ENCODE results near the gene CLEC18B.

Gene CLEC18B

GRCh38 chr16:74460542-74460941, 39.3 kb upstream of the CLEC18B start:
- Histone ChIP-seq H4K20me1 (peaks cover 6% of the 10 kb centered on the region; the same call in 1 of the 2 replicates), H3K9ac (no peak overlapping the region), H3K4me2 (no peak overlapping the region), H3K9me3 (no peaks in the 10 kb centered on the region), H3K27ac (no peak overlapping the region), H3K4me3 (no peak overlapping the region), H3K4me1 (peaks cover 60% of the 10 kb centered on the region), H3K27me3 (no peaks in the 10 kb centered on the region), H3K36me3 (peaks cover 100% of the 10 kb centered on the region)
- no peak for TF ChIP-seq Cebpa-rat (IDR thresholded peaks at IDR 0.05)

- H3K4me1 ChIP-seq: peaks cover 69% of the 10 kb centered on the region
- H3K4me3 ChIP-seq: no peak overlapping the region
- peaks cover 79% of the 10 kb centered on the region for H3K36me3 ChIP-seq
These were observed 35.0 kb upstream of the CLEC18B start for GRCh38 chr16:74456290-74456625.

GRCh38 chr16:74455619-74456289, 34.5 kb upstream of the CLEC18B start:
- no peaks in the 10 kb centered on the region for H3K9me3 ChIP-seq
- peaks cover 79% of the 10 kb centered on the region for H3K36me3 ChIP-seq
- peaks cover 71% of the 10 kb centered on the region for H3K4me1 ChIP-seq
- H3K4me3 ChIP-seq: no peak overlapping the region
- no peak overlapping the region for H3K9ac ChIP-seq
- no peak overlapping the region; the same call in 1 of the 2 replicates for H3K27ac ChIP-seq
- no peak overlapping the region for H3K4me2 ChIP-seq
- H3K27me3 ChIP-seq: no peaks in the 10 kb centered on the region
- H4K20me1 ChIP-seq: peaks cover 29% of the 10 kb centered on the region
- TF ChIP-seq Cebpa-rat (IDR thresholded peaks at IDR 0.05): no peak

More at GRCh38 chr16:74456290-74456625, 35.0 kb upstream of the CLEC18B start:
- no peak for TF ChIP-seq Cebpa-rat (IDR thresholded peaks at IDR 0.05)
- no peaks in the 10 kb centered on the region for H3K9me3 ChIP-seq
- no peaks in the 10 kb centered on the region for H3K27me3 ChIP-seq
- no peak overlapping the region for H3K27ac ChIP-seq
- H3K9ac ChIP-seq: no peak overlapping the region
- no peak overlapping the region for H3K4me2 ChIP-seq
- H4K20me1 ChIP-seq: peaks cover 24% of the 10 kb centered on the region

- Histone ChIP-seq H3K27me3 (no peaks in the 10 kb centered on the region), H3K4me3 (no peak overlapping the region), H3K9me3 (no peaks in the 10 kb centered on the region), H3K27ac (no peak overlapping the region; the same call in 1 of the 2 replicates), H3K9ac (no peak overlapping the region), H4K20me1 (peaks cover 29% of the 10 kb centered on the region), H3K4me1 (peaks cover 72% of the 10 kb centered on the region), H3K4me2 (no peak overlapping the region), H3K36me3 (peaks cover 79% of the 10 kb centered on the region)
- no peak for TF ChIP-seq Cebpa-rat (IDR thresholded peaks at IDR 0.05)
These were observed 33.9 kb upstream of the CLEC18B start for GRCh38 chr16:74455213-74455612.

GRCh38 chr16:74451951-74452758, 30.9 kb upstream of the CLEC18B start:
- Histone ChIP-seq H3K4me2 (peak overlapping the region; percentile 82), H3K27ac (peak overlapping the region; percentile 70), H3K36me3 (peaks cover 77% of the 10 kb centered on the region), H3K4me1 (peaks cover 77% of the 10 kb centered on the region), H4K20me1 (peaks cover 38% of the 10 kb centered on the region), H3K9ac (peak overlapping the region; percentile 51; the same call in 1 of the 2 replicates), H3K9me3 (no peaks in the 10 kb centered on the region), H3K27me3 (no peaks in the 10 kb centered on the region), H3K4me3 (peak overlapping the region; percentile 19; the same call in 1 of the 2 replicates)
- no peak for TF ChIP-seq Cebpa-rat (IDR thresholded peaks at IDR 0.05)

- Histone ChIP-seq H3K36me3 (peaks cover 76% of the 10 kb centered on the region), H3K4me2 (peak overlapping the region; percentile 82), H3K9ac (no peak overlapping the region), H4K20me1 (peaks cover 38% of the 10 kb centered on the region), H3K4me1 (peaks cover 77% of the 10 kb centered on the region), H3K27ac (peak overlapping the region; percentile 70), H3K9me3 (no peaks in the 10 kb centered on the region), H3K27me3 (no peaks in the 10 kb centered on the region), H3K4me3 (no peak overlapping the region)
- TF ChIP-seq Cebpa-rat (IDR thresholded peaks at IDR 0.05): no peak
These were observed 29.9 kb upstream of the CLEC18B start for GRCh38 chr16:74450967-74451760.

- Histone ChIP-seq H3K4me1 (peaks cover 76% of the 10 kb centered on the region), H3K9me3 (no peaks in the 10 kb centered on the region), H3K4me2 (no peak overlapping the region), H4K20me1 (peaks cover 38% of the 10 kb centered on the region), H3K27me3 (no peaks in the 10 kb centered on the region), H3K36me3 (peaks cover 67% of the 10 kb centered on the region), H3K9ac (no peak overlapping the region), H3K27ac (no peak overlapping the region), H3K4me3 (no peak overlapping the region)
- TF ChIP-seq Cebpa-rat (IDR thresholded peaks at IDR 0.05): no peak
These were observed 29.0 kb upstream of the CLEC18B start for GRCh38 chr16:74450236-74450635.

- H3K4me2 ChIP-seq: no peak overlapping the region
- peaks cover 68% of the 10 kb centered on the region for H3K4me1 ChIP-seq
- peaks cover 38% of the 10 kb centered on the region for H4K20me1 ChIP-seq
- peaks cover 60% of the 10 kb centered on the region for H3K36me3 ChIP-seq
- no peaks in the 10 kb centered on the region for H3K9me3 ChIP-seq
- H3K27me3 ChIP-seq: no peaks in the 10 kb centered on the region
- no peak for TF ChIP-seq Cebpa-rat (IDR thresholded peaks at IDR 0.05)
- no peak overlapping the region for H3K27ac ChIP-seq
- no peak overlapping the region for H3K9ac ChIP-seq
- no peak overlapping the region for H3K4me3 ChIP-seq
These were observed 28.2 kb upstream of the CLEC18B start for GRCh38 chr16:74449470-74449869.

GRCh38 chr16:74448990-74449389, 27.7 kb upstream of the CLEC18B start:
- H3K9me3 ChIP-seq: no peaks in the 10 kb centered on the region
- H3K4me1 ChIP-seq: peaks cover 64% of the 10 kb centered on the region
- peaks cover 60% of the 10 kb centered on the region for H3K36me3 ChIP-seq
- no peak overlapping the region for H3K4me3 ChIP-seq
- no peaks in the 10 kb centered on the region for H3K27me3 ChIP-seq
- H3K4me2 ChIP-seq: no peak overlapping the region
- no peak for TF ChIP-seq Cebpa-rat (IDR thresholded peaks at IDR 0.05)
- H4K20me1 ChIP-seq: peaks cover 38% of the 10 kb centered on the region
- H3K27ac ChIP-seq: no peak overlapping the region
- H3K9ac ChIP-seq: no peak overlapping the region

Measured in BLaER1 (cell line).